AG08395 (cell line): ENCODE results near the gene FGL2.
"Not testable (repeated sequence)": the region's sequence is repeated elsewhere in the genome, so short reads cannot be mapped to it uniquely, and the experiment has no call there.

Experiments used
- DNase-seq: peaks from one replicate; pipeline ENCODE4 v3.0.0; 2012; ENCODE audit warnings: mixed read lengths, low spot score

The FGL2 gene

DNA sequence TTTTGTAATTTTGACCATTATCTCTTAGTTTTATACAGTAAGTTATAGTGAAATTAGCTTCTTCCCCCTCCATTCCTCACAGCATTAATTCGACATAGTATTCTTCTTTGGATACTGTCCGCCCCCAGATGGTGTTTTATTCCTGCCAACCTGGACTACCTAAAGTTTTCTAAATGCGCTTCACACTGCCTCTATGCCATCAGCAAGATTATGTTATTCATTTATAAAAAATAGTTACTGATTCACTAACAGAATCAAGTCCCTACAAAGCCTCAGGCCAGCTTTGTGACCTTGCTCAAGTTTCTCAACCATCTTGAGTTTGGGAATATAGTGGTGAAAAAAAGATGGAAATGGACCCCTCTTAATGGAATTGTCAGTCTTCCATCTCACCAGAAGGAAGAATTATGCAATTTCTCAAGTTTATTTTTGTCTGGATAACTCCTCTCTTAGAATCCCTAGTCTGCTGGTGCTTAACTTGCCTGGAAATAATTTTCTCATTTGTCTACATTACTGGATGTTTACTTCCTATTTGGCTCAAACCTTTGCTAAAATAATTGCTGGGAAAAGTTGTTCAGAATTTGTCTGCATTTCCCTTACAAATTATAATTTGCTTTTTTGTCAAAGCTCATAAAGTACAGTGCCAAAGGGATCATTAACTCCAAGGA is 16.7 kb upstream of the FGL2 start:
- DNase-seq, result no peak

DNA sequence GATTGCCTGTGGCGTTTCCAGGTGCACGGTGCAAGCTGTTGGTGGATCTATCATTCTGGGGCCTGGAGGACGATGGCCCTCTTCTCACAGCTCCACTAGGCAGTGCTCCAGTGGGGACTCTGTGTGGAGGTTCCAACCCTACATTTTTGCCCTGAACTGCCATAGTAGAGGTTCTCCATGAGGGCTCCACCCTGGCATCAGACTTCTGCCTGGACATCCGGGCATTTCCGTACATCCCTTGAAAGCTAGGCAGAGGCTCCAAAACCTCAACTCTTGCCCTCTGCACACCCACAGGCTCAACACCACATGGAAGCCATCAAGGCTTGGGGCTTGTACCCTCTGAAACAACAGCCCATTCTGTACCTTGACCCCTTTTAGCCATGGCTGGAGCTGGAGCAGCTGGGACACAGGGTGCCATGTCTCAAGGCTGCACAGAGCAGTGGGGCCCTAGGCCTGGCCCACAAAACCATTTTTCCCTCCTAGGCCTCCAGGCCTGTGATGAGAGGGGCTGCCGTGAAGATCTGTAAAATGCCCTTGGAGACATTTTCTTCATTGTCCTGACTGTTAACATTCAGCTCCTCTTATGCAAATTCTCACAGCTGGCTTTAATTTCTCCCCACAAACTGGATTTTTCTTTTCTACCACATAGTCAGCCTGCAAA is 10.0 kb upstream of the FGL2 start:
- no peak for DNase-seq

DNA sequence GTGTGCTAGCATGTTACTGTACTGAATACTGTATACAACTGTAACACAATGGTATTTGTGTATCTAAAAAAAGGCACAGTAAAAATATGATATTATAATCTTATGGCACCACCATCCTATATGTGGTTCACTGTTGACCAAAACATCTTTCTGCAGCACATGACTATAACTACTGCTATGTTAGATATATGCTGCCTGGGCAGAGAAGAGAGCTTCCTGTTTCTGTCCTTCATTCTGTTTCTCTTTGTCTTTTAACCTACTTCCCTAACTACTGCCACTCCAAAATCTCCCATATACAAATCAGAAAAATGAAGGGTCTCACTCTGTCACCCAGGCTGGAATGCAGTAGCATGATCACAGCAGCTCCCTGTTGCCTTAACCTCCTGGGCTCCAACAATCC is 8.8 kb upstream of the FGL2 start:
- no peak for DNase-seq

DNA sequence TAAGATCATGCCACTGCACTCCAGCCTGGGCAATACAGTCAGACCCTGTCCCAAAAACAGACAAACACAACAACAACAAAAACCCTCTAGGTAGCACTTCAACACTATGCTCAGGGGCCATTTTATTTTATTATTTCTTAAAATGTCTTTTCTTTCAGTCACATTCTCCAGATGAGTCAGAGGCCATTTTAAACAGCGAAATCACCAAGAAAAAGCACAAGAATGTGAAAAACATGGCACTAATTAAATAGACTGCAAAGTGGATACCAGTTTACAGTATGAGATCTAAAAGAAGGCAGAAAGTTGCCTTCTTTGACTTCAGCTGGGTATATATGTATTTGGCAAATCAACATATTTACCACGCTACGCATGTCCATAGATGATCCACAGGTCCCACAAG is 6.1 kb upstream of the FGL2 start:
- DNase-seq, result peak; percentile 52

DNA sequence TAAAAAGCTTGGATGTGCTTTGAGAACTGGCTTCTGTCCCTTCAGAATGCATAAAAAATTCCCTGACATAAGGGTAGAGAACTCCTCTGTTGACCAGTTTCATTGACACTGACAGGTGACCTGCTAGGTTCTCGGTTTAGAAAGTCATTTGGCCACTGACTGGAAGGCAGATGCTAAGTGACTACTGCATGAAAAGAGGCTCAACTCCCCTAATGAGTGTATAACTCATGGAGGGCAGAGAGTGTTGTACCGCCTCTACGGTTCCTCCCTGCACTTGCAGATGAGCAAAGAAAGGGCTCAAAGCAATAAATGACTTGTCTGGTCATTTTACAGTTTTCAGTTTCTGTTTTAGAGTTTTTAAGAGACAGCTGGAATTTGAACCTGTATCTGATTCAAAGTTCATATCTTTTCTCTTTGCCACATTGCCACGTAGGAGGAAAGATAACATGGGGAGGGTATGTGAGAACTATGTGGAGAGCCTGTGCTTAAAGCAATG is 2.9 kb upstream of the FGL2 start:
- DNase-seq, result no peak

DNA sequence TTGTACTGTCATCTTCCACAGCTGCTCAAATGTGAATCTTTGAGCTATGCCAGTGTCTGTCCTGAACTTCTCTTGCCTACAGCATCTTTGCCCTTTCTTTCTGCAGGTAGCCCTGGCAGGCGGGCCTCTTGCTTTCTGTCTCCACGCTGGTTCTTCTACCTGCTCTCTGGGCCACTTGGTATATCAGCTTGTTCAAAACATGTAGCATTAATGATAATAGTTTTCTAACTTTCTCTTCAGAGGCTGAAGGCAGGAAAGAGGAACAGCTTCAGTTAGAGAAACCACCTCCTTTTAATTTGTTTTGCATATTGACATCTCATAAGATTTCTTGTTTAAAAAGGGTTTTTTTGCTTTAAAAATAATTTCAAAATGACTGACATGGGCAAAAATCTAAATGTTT is 923 bp upstream of the FGL2 start:
- no peak for DNase-seq

DNA sequence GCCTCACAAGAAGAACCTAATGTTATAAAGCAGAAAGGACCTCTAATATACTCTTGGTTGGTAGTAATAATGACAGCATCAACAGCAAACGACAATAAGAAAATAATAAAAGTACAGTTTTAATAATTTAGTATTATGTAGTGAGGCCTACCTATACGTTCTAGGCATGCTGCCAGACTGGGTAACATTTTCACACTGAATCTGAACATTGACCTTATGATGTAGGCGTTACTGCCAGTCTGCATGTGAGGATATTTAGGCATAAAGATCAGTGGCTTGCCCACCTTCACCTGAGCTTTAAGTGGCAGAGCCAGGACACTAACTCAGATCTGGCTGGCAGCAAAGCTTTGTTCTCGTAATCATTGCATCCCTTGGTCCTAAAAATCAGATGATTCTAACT is 2.5 kb downstream of the FGL2 start:
- no peak for DNase-seq

DNA sequence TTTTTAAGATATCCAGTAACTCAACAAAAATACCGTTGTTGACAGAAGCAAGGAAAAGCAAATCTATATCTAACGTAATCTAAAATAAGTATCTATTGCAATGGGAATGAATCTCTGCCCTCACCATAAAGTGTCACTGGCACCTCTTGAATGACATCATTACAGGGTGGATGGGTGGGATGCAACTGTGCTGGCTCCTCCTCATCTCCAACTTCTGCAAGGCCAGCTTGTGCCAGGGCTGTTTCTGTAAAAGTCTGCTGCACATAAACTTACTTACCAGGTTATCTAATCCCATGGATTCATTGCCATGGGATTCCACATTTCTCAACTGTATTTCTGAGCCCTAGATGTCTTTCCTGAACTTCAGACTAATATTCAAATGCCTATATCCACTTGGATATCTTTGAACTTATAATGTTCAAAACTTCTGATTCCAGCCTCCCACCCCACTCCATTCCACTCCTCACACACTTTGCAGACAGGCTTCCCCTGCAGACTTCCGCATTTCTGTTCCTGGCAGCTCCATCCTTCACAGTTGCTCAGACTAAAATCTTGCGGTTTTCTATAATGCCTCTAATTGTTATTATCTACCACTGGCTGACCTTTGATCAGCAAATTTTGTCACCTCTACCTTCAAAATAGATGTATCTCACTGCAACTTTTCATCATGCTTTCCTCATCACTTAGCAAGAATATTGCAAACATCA is 10.7 kb downstream of the FGL2 start:
- no peak for DNase-seq

DNA sequence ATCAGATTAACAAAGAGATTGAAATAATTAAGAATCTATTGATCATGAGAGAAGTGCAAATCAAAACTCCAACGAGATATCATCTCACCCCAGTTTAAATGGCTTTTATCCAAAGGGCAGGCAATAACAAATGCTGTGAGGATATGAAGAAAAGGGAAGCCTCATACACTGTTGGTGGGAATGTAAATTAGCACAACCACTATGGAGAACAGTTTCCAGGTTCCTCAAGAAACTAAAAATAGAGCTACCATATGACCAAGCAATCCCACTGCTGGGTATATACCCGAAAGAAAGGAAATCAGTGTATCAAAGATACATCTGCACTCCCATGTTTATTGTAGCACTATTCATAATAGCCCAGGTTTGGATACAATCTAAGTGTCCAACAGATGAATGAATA is 13.8 kb downstream of the FGL2 start:
- no peak for DNase-seq

DNA sequence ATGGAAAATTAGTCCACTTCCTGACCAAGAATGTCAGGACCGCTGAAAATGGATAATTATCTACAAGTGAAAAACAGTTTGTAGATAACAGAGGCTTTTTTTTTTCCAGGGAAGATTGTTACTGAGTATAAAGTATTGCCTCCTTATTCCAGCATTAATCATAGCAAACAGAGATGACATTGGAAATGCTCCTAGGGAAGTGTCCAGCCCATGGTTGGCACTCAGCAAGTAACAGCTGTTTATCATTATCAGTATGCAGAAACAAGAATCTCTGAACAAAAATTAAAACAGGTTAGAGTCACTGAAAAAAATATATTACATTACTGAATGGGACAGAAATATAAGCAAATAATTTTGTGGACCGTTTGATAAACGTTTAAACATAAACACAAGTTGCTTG is 14.6 kb downstream of the FGL2 start:
- DNase-seq, result peak; percentile 51

DNA sequence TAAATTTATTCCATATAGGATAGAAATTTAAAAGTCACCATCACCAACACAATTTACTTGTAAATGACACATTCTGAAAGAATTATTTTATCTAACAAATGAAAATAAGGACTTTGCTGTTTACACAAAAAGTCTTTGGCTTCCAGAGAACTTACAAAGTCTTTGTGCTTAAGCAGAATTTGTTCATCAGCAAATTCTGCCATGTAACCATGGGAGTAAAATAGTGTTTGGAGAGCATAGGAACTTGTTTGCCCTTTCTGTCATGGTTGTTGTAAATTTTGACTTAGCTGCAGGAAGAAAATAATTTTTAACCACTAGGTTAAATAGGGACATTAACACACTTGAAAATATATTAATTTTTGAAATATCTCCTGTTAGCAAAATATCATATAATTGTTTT is 15.2 kb downstream of the FGL2 start:
- DNase-seq, result no peak

DNA sequence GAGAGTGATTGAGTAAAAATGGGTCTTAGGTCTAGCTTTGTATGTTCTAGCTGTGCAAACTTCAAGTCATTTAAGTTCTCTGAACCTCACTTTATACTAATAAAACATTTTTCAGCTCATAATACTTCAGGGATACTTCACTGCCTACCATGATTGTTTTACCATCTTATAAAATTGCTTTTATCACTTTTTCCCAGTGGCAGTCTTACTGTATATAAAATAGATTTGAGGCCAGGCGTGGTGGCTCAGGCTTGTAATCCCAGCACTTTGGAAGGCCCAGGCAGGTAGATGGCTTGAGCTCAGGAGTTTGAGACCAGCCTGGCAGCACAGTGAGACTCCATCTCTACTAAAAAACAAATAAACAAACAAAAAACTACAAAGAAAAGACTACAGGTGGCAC is 17.4 kb downstream of the FGL2 start:
- no peak for DNase-seq

DNA sequence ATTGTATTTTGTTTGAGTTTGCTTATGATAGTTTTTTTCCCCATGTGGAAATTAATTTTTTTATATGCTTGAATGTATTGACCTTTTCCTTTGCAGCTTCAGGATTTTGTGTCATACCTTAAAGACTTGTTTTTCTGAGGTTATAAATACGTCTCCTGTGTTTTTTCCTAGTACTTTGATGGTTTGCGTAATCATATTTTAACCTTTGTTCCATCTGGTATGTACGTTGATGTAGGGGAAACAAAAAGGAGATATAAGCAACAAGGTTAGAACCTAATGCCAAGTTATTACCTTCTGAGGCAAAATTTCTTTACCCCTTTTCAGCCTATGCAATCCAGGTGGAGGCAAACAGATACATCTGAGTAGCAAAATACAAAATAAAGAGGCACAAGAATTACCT is 17.9 kb downstream of the FGL2 start:
- no peak for DNase-seq

DNA sequence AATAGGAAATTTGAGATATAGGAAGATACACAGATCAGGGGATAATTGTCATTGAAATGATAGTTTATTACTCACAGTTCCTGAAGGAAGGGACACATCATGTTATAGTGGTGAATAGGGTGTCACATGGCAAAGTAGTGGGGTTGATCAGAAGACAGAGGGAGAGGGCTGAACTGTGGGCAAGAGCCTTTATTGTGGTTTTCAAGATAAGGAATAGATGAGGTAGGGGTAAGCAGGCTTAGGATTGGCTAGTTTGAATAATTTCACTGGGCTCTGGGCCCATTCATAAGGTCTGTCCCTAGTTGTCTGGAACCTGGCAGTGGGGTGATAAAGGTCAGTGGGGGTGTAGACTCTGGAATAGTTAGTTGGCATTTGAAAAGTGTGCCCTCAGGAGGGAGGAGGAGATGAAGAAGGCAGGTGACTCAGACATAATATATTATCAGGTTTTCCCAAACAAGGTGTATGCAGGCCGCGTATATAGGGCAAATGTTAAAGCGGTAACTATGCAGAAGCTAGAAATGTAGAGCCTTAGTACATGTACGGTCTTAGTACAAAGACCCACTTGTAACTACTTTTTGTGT is 18.5 kb downstream of the FGL2 start:
- no peak for DNase-seq

DNA sequence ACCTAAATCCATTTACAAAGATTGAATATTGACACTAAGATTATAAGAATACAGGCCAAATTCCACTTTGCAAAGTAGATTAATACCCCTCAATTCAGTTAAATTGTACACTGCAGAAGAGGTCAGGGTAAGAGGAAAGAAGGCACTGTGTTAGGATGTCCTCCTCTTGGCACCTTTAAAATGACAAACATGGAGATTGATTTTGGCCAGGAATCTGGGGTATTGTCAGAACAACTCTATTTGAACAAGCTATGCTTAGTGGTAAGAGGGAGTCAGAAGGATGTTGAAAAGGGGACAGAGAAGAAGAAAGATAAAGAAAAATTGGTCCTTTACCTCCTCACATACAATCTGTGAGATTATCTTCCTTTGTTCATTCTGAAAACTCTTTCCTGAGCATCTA is 21.6 kb downstream of the FGL2 start:
- not testable (repeated sequence) for DNase-seq

DNA sequence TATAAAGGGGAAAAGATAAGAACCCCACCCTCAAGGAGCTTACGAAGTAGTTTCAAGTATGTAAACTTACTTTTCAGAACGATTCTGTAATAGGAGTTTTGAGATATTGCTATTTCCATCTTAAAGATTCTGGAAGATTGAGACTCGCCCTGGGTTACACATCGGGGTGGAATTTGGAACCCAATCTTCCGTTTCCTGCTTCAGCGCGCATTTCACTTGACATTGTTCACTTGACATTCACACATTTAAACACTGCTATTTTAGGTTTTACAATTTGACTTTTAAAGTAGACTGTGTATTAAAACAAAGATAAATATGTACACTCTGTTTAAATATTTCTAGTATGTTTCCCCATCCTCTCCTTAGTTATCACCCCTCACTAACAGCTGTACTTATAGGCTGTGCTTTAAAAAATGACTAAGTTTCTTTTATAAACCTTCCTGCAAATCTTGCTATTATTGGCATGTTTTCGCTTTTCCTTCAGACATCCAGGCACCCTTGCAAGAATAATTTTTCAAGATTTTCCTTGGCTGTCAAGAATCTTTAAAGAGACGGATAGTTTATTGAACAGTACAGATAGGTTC is 22.2 kb downstream of the FGL2 start:
- not testable (repeated sequence) for DNase-seq

DNA sequence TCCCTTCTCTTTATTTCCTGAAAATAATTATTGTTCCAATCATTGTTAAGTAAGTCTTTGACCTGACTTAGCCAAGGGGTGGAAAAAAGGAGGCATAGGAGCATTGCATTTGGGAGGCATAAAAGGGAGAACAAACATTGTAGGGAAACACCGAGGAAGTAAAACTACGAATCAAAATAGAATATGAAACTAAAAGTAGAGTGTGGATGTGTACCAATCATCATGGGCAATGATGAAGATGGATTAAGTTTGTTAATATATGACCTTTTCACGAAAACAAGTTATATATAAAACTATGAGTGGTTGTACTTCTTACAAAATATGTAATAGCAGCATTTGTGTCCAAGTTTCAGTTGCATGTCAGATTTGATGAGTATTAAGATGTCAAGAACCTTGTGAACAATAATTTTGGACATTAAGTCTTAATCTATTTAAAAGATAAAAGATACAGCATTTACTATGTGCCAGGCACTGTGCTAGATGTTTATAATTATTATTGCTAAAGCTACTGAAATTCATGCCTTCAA is 24.3 kb downstream of the FGL2 start:
- not testable (repeated sequence) for DNase-seq

DNA sequence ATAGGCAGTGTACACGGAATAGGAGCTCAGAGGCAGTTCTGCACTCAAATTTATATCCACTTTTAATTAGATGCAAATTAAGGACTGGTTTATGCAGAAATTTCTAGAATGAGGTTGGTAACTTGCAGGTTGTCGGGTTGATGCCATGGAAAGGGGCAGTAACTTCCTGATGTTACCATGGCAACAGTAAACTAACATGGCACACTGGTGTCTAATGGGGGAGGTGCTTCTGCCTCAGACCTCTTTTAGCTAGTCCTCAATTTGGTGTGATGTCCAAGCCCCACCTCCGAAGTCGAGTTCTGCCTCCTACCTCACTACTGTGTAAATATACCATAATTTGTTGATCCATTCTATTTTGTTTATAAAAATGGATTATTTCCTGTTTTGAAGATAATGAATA is 25.2 kb downstream of the FGL2 start:
- DNase-seq, result not testable (repeated sequence)

DNA sequence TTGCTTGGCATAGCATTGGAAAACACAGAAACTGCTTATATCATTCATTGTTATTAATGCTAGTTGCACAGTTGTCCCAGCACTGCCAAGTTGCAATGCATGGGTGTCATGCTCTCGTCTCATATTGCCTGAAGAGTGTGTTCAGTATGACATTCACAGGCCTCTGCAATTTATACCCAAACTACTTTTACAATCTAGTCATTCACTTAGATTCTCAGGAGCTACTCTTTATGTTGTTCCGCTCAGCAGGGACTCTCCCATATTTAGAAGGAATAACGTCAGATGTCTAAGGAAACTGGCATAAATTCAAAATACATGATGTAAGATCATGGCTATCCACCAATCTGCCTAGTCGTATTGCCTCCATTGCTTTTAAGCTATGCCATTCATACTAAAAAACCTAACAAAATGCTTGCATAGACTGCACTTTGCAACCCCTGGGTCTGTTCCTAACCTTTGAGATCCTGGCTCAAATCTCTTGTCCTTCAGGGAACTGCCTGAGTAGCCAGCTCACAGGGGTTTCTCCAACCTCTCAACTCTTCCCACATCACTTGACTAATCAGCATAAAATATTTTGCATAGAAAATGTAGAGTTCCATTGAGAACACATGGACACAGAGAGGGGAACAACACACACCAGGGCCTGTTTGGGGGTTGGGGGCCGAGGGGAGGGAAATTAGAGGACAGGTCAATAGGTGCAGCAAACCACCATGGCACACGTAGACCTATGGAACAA is 27.0 kb downstream of the FGL2 start:
- DNase-seq, result not testable (repeated sequence)

DNA sequence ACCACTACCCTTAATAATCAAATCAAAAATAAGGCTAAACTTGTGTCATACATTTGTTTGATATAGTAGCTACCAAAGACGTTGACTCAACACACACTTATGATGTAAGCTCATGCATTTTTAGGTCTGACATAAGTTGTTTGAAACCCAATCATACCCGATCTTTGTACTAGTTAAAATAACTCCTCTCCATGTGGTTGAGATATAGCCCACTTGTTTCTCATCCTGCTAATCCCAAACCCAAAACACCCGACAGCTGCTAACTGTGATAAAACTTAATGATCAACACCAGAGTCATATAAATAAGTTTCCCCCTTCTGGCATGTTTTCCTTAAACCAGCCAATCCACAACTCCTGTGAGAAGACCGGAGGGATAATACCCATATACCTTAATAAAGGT is 28.5 kb downstream of the FGL2 start:
- DNase-seq, result not testable (repeated sequence)

DNA sequence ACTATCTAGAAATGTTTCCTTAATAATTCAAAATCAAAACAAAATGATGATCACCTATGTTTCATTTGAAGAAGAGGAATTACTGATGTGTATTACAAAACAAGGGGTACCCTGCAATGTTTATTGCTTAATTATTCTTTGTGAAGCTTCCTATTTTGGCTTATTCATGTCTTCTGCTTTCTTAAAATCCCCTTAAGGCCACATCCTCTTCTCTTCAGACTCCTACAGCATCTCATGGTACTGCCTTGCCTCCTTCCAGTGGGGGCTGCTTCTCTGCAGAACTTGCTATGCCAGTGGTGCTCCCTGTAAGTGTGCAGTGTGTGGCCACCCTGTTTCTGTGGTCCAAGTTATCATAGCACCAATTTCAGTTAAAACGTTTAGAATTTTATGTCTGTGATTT is 42.2 kb downstream of the FGL2 start:
- no peak for DNase-seq

DNA sequence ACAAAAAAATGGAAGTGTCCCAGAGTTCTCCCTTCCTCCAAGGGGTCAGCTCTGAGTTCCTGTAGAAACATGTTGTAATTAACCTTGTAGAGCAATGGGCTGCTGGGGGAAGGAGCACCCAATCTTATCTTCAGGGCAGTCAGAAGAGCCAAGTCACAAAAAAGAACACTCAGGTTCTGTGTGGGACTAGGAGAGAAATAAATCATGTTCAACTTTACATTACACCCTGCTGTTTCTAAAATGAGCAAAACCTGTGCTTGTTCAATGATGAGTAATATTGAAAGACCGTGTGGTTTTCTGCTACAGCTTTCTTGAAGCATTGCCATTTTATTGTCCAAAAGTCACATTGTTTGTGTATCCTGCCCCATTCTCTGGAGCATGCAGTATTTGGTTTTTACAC is 42.6 kb downstream of the FGL2 start:
- DNase-seq, result not testable (repeated sequence)
